Activated B cell treated with CpG ODN at 0.5 μM for 24 hours (primary cell): ENCODE results near the gene PATL2. TPM values are rescaled to one million over a fixed set of nuclear protein-coding genes. Genes with fewer than 3 reads are reported as not detected.

Source experiments
- ATAC-seq: fragments of 200-7000 bp; cut with Tn5 transposase; one replicate; pipeline ENCODE4 v1.10.0; 2021; ENCODE audit warnings: low read depth, mild to moderate bottlenecking, moderate library complexity
- CTCF ChIA-PET: fragments of 350-600 bp; sonication (Branson Sonifier 250); formaldehyde crosslinking; loops from one replicate; lab custom pipeline; 2021; ENCODE audit warnings: antibody characterized with exemption; lab: Charles Lee
- POLR2A ChIA-PET: fragments of 350-600 bp; sonication (Branson Sonifier 250); formaldehyde crosslinking; loops from one replicate; lab custom pipeline; 2021; ENCODE audit warnings: antibody characterized with exemption; lab: Charles Lee
- DNase-seq: peaks from one replicate; pipeline ENCODE4 v3.0.0; 2022
- H3K27ac Mint-ChIP-seq: one replicate; pipeline ENCODE4 v1.8.0; 2020; ENCODE audit warnings: mixed read lengths
- H3K27me3 Mint-ChIP-seq: one replicate; pipeline ENCODE4 v1.8.0; 2021; ENCODE audit warnings: mixed read lengths
- H3K36me3 Mint-ChIP-seq: one replicate; pipeline ENCODE4 v1.8.0; 2021; ENCODE audit warnings: low read depth, mixed read lengths
- H3K4me1 Mint-ChIP-seq: one replicate; pipeline ENCODE4 v1.8.0; 2021; ENCODE audit warnings: mixed read lengths
- H3K4me3 Mint-ChIP-seq: one replicate; pipeline ENCODE4 v1.8.0; 2020; ENCODE audit warnings: mild to moderate bottlenecking, mixed read lengths
- H3K9me3 Mint-ChIP-seq: one replicate; pipeline ENCODE4 v1.8.0; 2020; ENCODE audit warnings: mixed read lengths
- intact Hi-C: fragments of 100-400 bp; cut with micrococcal nuclease; formaldehyde crosslinking; loops from one replicate; pipeline ENCODE4 v1.15.1; 2024
- total RNA-seq: library from RNA; stranded (reverse); gene quantifications from 2 replicates; pipeline ENCODE4 v1.2.3, GENCODE V29; 2022
- TF ChIP-seq, protein P1 (sequence below): fragments of 200-600 bp; IDR thresholded peaks from one replicate; pipeline ENCODE4 v1.8.0; 2022; ENCODE audit warnings: antibody characterized with exemption, mild to moderate bottlenecking

The PATL2 gene
- total RNA-seq, 1 donor from 2014 or later = 27.2 TPM

DNA sequence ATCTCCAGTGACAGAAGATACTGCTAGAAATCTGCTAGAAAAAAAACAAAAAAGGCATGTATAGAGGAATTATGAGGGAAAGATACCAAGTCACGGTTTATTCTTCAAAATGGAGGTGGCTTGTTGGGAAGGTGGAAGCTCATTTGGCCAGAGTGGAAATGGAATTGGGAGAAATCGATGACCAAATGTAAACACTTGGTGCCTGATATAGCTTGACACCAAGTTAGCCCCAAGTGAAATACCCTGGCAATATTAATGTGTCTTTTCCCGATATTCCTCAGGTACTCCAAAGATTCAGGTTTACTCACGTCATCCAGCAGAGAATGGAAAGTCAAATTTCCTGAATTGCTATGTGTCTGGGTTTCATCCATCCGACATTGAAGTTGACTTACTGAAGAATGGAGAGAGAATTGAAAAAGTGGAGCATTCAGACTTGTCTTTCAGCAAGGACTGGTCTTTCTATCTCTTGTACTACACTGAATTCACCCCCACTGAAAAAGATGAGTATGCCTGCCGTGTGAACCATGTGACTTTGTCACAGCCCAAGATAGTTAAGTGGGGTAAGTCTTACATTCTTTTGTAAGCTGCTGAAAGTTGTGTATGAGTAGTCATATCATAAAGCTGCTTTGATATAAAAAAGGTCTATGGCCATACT, 4.1 kb upstream of the PATL2 start:
- ChIA-PET POLR2A (interaction anchor here (0.5 to 24.4 kb wide), 7 partner anchors 14 to 95 kb away, joined by 3 to 2387 read pairs (median 5); partner anchors contain the start of genes SPG11 and TRIM69), CTCF (interaction anchor here (6.8 to 16.4 kb wide), 3 partner anchors 11 to 50 kb away, joined by 96 to 239 read pairs (median 164); partner anchors contain the start of genes SPG11 and TRIM69)
- DNase-seq = no peak
- Mint-ChIP-seq H3K4me3 (peak overlapping the region; percentile 99), H3K36me3 (peaks cover 90% of the 10 kb centered on the region), H3K4me1 (peaks cover 72% of the 10 kb centered on the region), H3K27ac (peak overlapping the region; percentile 71), H3K27me3 (no peaks in the 10 kb centered on the region), H3K9me3 (no peaks in the 10 kb centered on the region)
- TF ChIP-seq, protein P1, sequence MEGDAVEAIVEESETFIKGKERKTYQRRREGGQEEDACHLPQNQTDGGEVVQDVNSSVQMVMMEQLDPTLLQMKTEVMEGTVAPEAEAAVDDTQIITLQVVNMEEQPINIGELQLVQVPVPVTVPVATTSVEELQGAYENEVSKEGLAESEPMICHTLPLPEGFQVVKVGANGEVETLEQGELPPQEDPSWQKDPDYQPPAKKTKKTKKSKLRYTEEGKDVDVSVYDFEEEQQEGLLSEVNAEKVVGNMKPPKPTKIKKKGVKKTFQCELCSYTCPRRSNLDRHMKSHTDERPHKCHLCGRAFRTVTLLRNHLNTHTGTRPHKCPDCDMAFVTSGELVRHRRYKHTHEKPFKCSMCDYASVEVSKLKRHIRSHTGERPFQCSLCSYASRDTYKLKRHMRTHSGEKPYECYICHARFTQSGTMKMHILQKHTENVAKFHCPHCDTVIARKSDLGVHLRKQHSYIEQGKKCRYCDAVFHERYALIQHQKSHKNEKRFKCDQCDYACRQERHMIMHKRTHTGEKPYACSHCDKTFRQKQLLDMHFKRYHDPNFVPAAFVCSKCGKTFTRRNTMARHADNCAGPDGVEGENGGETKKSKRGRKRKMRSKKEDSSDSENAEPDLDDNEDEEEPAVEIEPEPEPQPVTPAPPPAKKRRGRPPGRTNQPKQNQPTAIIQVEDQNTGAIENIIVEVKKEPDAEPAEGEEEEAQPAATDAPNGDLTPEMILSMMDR = no peak
- ATAC-seq = no peak
- intact Hi-C loops = no loop called here

DNA sequence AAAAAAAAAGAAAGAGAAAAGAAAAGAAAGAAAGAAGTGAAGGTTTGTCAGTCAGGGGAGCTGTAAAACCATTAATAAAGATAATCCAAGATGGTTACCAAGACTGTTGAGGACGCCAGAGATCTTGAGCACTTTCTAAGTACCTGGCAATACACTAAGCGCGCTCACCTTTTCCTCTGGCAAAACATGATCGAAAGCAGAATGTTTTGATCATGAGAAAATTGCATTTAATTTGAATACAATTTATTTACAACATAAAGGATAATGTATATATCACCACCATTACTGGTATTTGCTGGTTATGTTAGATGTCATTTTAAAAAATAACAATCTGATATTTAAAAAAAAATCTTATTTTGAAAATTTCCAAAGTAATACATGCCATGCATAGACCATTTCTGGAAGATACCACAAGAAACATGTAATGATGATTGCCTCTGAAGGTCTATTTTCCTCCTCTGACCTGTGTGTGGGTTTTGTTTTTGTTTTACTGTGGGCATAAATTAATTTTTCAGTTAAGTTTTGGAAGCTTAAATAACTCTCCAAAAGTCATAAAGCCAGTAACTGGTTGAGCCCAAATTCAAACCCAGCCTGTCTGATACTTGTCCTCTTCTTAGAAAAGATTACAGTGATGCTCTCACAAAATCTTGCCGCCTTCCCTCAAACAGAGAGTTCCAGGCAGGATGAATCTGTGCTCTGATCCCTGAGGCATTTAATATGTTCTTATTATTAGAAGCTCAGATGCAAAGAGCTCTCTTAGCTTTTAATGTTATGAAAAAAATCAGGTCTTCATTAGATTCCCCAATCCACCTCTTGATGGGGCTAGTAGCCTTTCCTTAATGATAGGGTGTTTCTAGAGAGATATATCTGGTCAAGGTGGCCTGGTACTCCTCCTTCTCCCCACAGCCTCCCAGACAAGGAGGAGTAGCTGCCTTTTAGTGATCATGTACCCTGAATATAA, 2.2 kb upstream of the PATL2 start:
- ChIA-PET POLR2A (interaction anchor here (0.6 to 24.4 kb wide), 11 partner anchors 16 to 176 kb away, joined by 3 to 2387 read pairs (median 19); partner anchors contain the start of genes EIF3J, SPG11 and TRIM69), CTCF (interaction anchor here (0.7 to 16.4 kb wide), 5 partner anchors 13 to 53 kb away, joined by 5 to 239 read pairs (median 96); partner anchors contain the start of genes SPG11 and TRIM69)
- Mint-ChIP-seq H3K4me3 (peak overlapping the region; percentile 99), H3K27ac (peak overlapping the region; percentile 100), H3K4me1 (peaks cover 67% of the 10 kb centered on the region), H3K36me3 (peaks cover 80% of the 10 kb centered on the region), H3K9me3 (no peaks in the 10 kb centered on the region), H3K27me3 (no peaks in the 10 kb centered on the region)
- TF ChIP-seq, protein P1 = no peak
- DNase-seq (no peak), ATAC-seq (no peak)
- intact Hi-C loops = loop anchor here (5.0 kb wide), 1 partner anchor 324 kb away; no protein-coding TSS in a partner anchor

DNA sequence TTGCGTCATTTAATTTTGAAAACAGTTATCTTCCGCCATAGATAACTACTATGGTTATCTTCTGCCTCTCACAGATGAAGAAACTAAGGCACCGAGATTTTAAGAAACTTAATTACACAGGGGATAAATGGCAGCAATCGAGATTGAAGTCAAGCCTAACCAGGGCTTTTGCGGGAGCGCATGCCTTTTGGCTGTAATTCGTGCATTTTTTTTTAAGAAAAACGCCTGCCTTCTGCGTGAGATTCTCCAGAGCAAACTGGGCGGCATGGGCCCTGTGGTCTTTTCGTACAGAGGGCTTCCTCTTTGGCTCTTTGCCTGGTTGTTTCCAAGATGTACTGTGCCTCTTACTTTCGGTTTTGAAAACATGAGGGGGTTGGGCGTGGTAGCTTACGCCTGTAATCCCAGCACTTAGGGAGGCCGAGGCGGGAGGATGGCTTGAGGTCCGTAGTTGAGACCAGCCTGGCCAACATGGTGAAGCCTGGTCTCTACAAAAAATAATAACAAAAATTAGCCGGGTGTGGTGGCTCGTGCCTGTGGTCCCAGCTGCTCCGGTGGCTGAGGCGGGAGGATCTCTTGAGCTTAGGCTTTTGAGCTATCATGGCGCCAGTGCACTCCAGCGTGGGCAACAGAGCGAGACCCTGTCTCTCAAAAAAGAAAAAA, 1.4 kb upstream of the PATL2 start:
- peak overlapping the region; percentile 100 for H3K27ac Mint-ChIP-seq
- peak overlapping the region; percentile 99 for H3K4me3 Mint-ChIP-seq
- peaks cover 62% of the 10 kb centered on the region for H3K4me1 Mint-ChIP-seq
- ChIA-PET CTCF (interaction anchor here (1.6 to 16.4 kb wide), 4 partner anchors 10 to 47 kb away, joined by 3 to 239 read pairs (median 130); partner anchors contain the start of genes SPG11 and TRIM69), POLR2A (interaction anchor here (0.6 to 24.4 kb wide), 15 partner anchors 16 to 175 kb away, joined by 3 to 2387 read pairs (median 19); partner anchors contain the start of genes EIF3J, SPG11 and TRIM69)
- intact Hi-C loops = loop anchor here (5.0 kb wide), 1 partner anchor 325 kb away; no protein-coding TSS in a partner anchor
- TF ChIP-seq, protein P1 = no peak
- DNase-seq = no peak
- no peaks in the 10 kb centered on the region for H3K27me3 Mint-ChIP-seq
- no peaks in the 10 kb centered on the region for H3K9me3 Mint-ChIP-seq
- ATAC-seq = peak; percentile 21
- peaks cover 78% of the 10 kb centered on the region for H3K36me3 Mint-ChIP-seq

DNA sequence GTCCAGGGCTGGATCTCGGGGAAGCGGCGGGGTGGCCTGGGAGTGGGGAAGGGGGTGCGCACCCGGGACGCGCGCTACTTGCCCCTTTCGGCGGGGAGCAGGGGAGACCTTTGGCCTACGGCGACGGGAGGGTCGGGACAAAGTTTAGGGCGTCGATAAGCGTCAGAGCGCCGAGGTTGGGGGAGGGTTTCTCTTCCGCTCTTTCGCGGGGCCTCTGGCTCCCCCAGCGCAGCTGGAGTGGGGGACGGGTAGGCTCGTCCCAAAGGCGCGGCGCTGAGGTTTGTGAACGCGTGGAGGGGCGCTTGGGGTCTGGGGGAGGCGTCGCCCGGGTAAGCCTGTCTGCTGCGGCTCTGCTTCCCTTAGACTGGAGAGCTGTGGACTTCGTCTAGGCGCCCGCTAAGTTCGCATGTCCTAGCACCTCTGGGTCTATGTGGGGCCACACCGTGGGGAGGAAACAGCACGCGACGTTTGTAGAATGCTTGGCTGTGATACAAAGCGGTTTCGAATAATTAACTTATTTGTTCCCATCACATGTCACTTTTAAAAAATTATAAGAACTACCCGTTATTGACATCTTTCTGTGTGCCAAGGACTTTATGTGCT, 721 bp upstream of the PATL2 start:
- CTCF ChIA-PET = interaction anchor here (1.3 to 16.4 kb wide), 10 partner anchors 8 to 47 kb away, joined by 3 to 239 read pairs (median 8); partner anchors contain the start of genes SPG11 and TRIM69
- H3K4me1 Mint-ChIP-seq = peaks cover 56% of the 10 kb centered on the region
- ATAC-seq (peak; percentile 26), DNase-seq (no peak)
- no peaks in the 10 kb centered on the region for H3K27me3 Mint-ChIP-seq
- POLR2A ChIA-PET = interaction anchor here (0.6 to 24.4 kb wide), 30 partner anchors 13 to 936 kb away, joined by 3 to 2387 read pairs (median 7); partner anchors contain the start of genes EIF3J, ELL3, GOLM2 and SPG11
- H3K27ac Mint-ChIP-seq = peak overlapping the region; percentile 100
- TF ChIP-seq, protein P1 = no peak
- H3K4me3 Mint-ChIP-seq = peak overlapping the region; percentile 99
- no peaks in the 10 kb centered on the region for H3K9me3 Mint-ChIP-seq
- intact Hi-C loops = loop anchor here (1.0 to 5.0 kb wide), 5 partner anchors 16 to 325 kb away; partner anchors contain the start of genes CTDSPL2 and EIF3J
- peaks cover 71% of the 10 kb centered on the region for H3K36me3 Mint-ChIP-seq
